SK-N-SH (cell line): ENCODE measurements around the gene OR6C4. TPM values are rescaled to one million over a fixed set of nuclear protein-coding genes. Genes with fewer than 3 reads are reported as not detected.

ENCODE experiments used
- CTCF ChIA-PET: fragments of 300-600, 350-600 bp; formaldehyde crosslinking; extraction: SDS; loops from one replicate; lab custom pipeline; 2021; lab: Yijun Ruan, JAX
- POLR2A ChIA-PET: fragments of 350-600 bp; sonication (Branson Sonifier 250); formaldehyde crosslinking; extraction: SDS; loops from one replicate; lab custom pipeline; 2020; ENCODE audit warnings: antibody characterized with exemption, inconsistent platforms; lab: Yijun Ruan, JAX
- DNase-seq: peaks from one replicate; pipeline ENCODE4 v3.0.0; 2012
- H2AFZ ChIP-seq: fragments of 200-600 bp; sonication (generic); 2 replicates; pipeline ENCODE4 v1.8.1; 2016; ENCODE audit warnings: antibody characterized with exemption, mild to moderate bottlenecking, low read depth
- H3F3A ChIP-seq: fragments of 200-600 bp; sonication (generic); replicated peaks from 2 replicates; pipeline ENCODE3; 2016; ENCODE audit warnings: antibody characterized with exemption, mild to moderate bottlenecking; ENCODE audit not compliant: insufficient read depth
- H3K27ac ChIP-seq, 2 experiments: fragments of 200-500 bp in 1 of 2; fragments of 200-600 bp in 1 of 2; sonication (Bioruptor generic) in 1 of 2; sonication (generic), shearing (Covaris generic) in 1 of 2; 2 replicates each; pipeline versions ENCODE4 v1.5.1 to v1.6.1; 2014 to 2016; ENCODE audit warnings: low read depth in 2 of 2, inconsistent platforms in 1 of 2, low read length in 1 of 2, mild to moderate bottlenecking in 1 of 2, mixed read lengths in 1 of 2
- H3K27me3 ChIP-seq: fragments of 200-600 bp; sonication (generic), shearing (Covaris generic); 2 replicates; pipeline ENCODE4 v1.6.1; 2016; ENCODE audit warnings: mixed run types; ENCODE audit not compliant: insufficient read depth
- H3K36me3 ChIP-seq, 2 experiments: fragments of 200-500 bp in 1 of 2; fragments of 200-600 bp in 1 of 2; sonication (Bioruptor generic) in 1 of 2; sonication (generic) in 1 of 2; replicated peaks in 1 of 2; 2 replicates each; pipeline versions ENCODE3 to v1.5.1; 2014 to 2016; ENCODE audit warnings: low read length in 1 of 2, mild to moderate bottlenecking in 1 of 2; ENCODE audit not compliant: insufficient read depth in 2 of 2, control insufficient read depth in 1 of 2
- H3K4me1 ChIP-seq, 2 experiments: fragments of 200-500 bp in 1 of 2; fragments of 200-600 bp in 1 of 2; sonication (Bioruptor generic) in 1 of 2; sonication (generic), shearing (Covaris generic) in 1 of 2; 2 replicates each; pipeline versions ENCODE4 v1.5.1 to v1.6.1; 2014 to 2016; ENCODE audit warnings: low read depth in 1 of 2, low read length in 1 of 2, mixed run types in 1 of 2; ENCODE audit not compliant: insufficient read depth in 2 of 2, control insufficient read depth in 1 of 2
- H3K4me2 ChIP-seq: fragments of 200-600 bp; sonication (generic), shearing (Covaris generic); 2 replicates; pipeline ENCODE4 v1.6.1; 2017; ENCODE audit warnings: mixed run types
- H3K4me3 ChIP-seq, 2 experiments: fragments of 200-500 bp in 1 of 2; fragments of 200-600 bp in 1 of 2; sonication (Bioruptor generic) in 1 of 2; sonication (generic), shearing (Covaris generic) in 1 of 2; 2 replicates each; pipeline versions ENCODE4 v1.5.1 to v1.8.1; 2014 to 2016; ENCODE audit warnings: low read depth in 2 of 2, inconsistent platforms in 1 of 2, low read length in 1 of 2, mild to moderate bottlenecking in 1 of 2, mixed read lengths in 1 of 2, moderate library complexity in 1 of 2
- H3K79me2 ChIP-seq: fragments of 200-600 bp; sonication (generic); 2 replicates; pipeline ENCODE4 v1.8.1; 2017; ENCODE audit warnings: mild to moderate bottlenecking; ENCODE audit not compliant: insufficient read depth
- H3K9ac ChIP-seq: fragments of 200-600 bp; sonication (generic); 2 replicates; pipeline ENCODE4 v1.6.1; 2017; ENCODE audit warnings: mixed run types
- H3K9me2 ChIP-seq: fragments of 200-600 bp; sonication (generic); 2 replicates; pipeline ENCODE4 v1.6.1; 2017; ENCODE audit warnings: mixed run types
- H3K9me3 ChIP-seq: fragments of 200-600 bp; sonication (generic); 2 replicates; pipeline ENCODE4 v1.6.1; 2017; ENCODE audit warnings: mixed run types, mild to moderate bottlenecking, moderate library complexity
- H4K20me1 ChIP-seq: fragments of 200-600 bp; sonication (generic); 2 replicates; pipeline ENCODE4 v1.6.1; 2017; ENCODE audit warnings: mild to moderate bottlenecking, mixed run types; ENCODE audit not compliant: insufficient read depth
- EP300 ChIP-seq, 2 experiments: IDR thresholded peaks; 2 replicates each; pipeline versions ENCODE4 v1.4.0 to v1.6.1; 2012; ENCODE audit warnings: borderline replicate concordance in 1 of 2, low read depth in 1 of 2, low read length in 1 of 2
- EZH2phosphoT487 ChIP-seq: fragments of 200-600 bp; sonication (generic); IDR thresholded peaks from 2 replicates; pipeline ENCODE4 v1.6.1; 2017; ENCODE audit warnings: low read depth, mixed run types, mild to moderate bottlenecking, antibody characterized with exemption, moderate library complexity, borderline replicate concordance
- FOSL2 ChIP-seq: IDR thresholded peaks from 2 replicates; pipeline ENCODE4 v1.4.0; 2012; ENCODE audit warnings: low read depth, mild to moderate bottlenecking, moderate library complexity, borderline replicate concordance
- GABPA ChIP-seq: IDR thresholded peaks from 2 replicates; pipeline ENCODE4 v1.4.0; 2012; ENCODE audit warnings: low read depth, mild to moderate bottlenecking
- NRF1 ChIP-seq: IDR thresholded peaks from 2 replicates; pipeline ENCODE4 v1.6.1; 2012; ENCODE audit warnings: low read depth, mild to moderate bottlenecking, low read length
- POLR2AphosphoS5 ChIP-seq: IDR thresholded peaks from 2 replicates; pipeline ENCODE4 v1.6.1; 2012; ENCODE audit warnings: low read depth, low read length
- RAD21 ChIP-seq: IDR thresholded peaks from 2 replicates; pipeline ENCODE4 v1.6.1; 2012; ENCODE audit warnings: mild to moderate bottlenecking, low read length
- RCOR1 ChIP-seq: fragments of 150-350 bp; IDR thresholded peaks from 2 replicates; pipeline ENCODE4 v1.6.1; 2017; ENCODE audit warnings: antibody characterized with exemption, low read length
- RFX5 ChIP-seq: IDR thresholded peaks from 2 replicates; pipeline ENCODE4 v1.6.1; 2012; ENCODE audit warnings: mild to moderate bottlenecking, improper control_type of control experiment, low read length
- RXRA ChIP-seq: IDR thresholded peaks from 2 replicates; pipeline ENCODE4 v1.4.0; 2012; ENCODE audit warnings: low read depth, mild to moderate bottlenecking, borderline replicate concordance
- SIN3A ChIP-seq: IDR thresholded peaks from 2 replicates; pipeline ENCODE4 v1.6.1; 2012; ENCODE audit warnings: low read depth, mild to moderate bottlenecking, low read length, moderate library complexity, borderline replicate concordance
- SMC3 ChIP-seq: IDR thresholded peaks from 2 replicates; pipeline ENCODE4 v1.6.1; 2012; ENCODE audit warnings: low read depth, low read length, improper control_type of control experiment
- TAF1 ChIP-seq: IDR thresholded peaks from 2 replicates; pipeline ENCODE4 v1.6.1; 2012; ENCODE audit warnings: low read depth, mild to moderate bottlenecking, low read length, moderate library complexity, borderline replicate concordance
- YY1 ChIP-seq: IDR thresholded peaks from 2 replicates; pipeline ENCODE4 v1.4.0; 2012; ENCODE audit warnings: low read depth, mild to moderate bottlenecking
- WGBS: methylation state at CpG from one replicate; pipeline ENCODE4 v1.1.6; 2017; ENCODE audit warnings: low lambda C conversion rate; 5-methylcytosine and 5-hydroxymethylcytosine counted together
- polyA plus RNA-seq, 3 experiments: library from polyadenylated mRNA; depleted of rRNA; stranded (reverse); fragments of >200 nt; gene quantifications; 2 replicates each; pipeline ENCODE4 v1.2.3, GENCODE V29; 2012
- TF ChIP-seq, protein P1 (sequence below): IDR thresholded peaks from 2 replicates; pipeline ENCODE4 v1.4.0; 2012; ENCODE audit warnings: low read depth
- TF ChIP-seq, protein P2 (sequence below): fragments of 150-350 bp; IDR thresholded peaks from 2 replicates; pipeline ENCODE4 v1.6.1; 2017; ENCODE audit warnings: antibody characterized with exemption, low read length, low read depth, borderline replicate concordance
- TF ChIP-seq, protein P3 (sequence below): IDR thresholded peaks from 2 replicates; pipeline ENCODE4; 2012
- TF ChIP-seq, protein P4 (sequence below): fragments of 200-600 bp; sonication (generic); IDR thresholded peaks from 2 replicates; pipeline ENCODE4 v1.6.1; 2017; ENCODE audit warnings: antibody characterized with exemption, mild to moderate bottlenecking, moderate library complexity
- TF ChIP-seq, protein P5 (sequence below): IDR thresholded peaks from 2 replicates; pipeline ENCODE4 v1.4.0; 2012; ENCODE audit warnings: low read depth, borderline replicate concordance

OR6C4 gene
- polyA plus RNA-seq, 1 of the 3 experiments (the other 2 are of a cell fraction): not detected

DNA sequence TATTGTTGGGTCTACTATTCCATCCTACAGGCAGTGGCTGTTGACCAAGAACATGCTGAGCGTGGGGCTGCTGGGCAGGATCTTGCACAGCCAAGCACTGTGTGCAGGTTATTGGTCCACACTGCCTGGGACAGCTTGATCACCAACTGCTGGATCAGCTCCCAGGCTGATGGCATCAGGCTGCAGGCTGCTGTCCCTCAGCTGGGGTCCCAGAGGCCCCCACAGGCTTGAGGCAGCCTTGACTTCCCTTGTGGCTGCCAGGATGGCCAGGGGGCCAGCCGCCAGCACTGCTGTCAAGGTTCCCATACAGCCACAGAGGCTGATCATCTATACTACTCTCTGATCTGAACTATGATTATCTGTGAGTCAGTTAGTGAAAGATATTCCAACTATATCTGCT is 32.7 kb downstream of the OR6C4 start:
- Histone ChIP-seq H3K9me2 (no peaks in the 10 kb centered on the region), H4K20me1 (no peaks in the 10 kb centered on the region), H3K27me3 (no peaks in the 10 kb centered on the region), H2AFZ (no peak overlapping the region), H3K4me1 (no peaks in the 10 kb centered on the region), H3K9ac (no peak overlapping the region), H3K9me3 (no peaks in the 10 kb centered on the region), H3K4me2 (no peak overlapping the region), H3K27ac (no peak overlapping the region), H3K4me3 (no peak overlapping the region), H3K79me2 (no peaks in the 10 kb centered on the region), H3K36me3 (no peaks in the 10 kb centered on the region), H3F3A (no peaks in the 10 kb centered on the region)
- ChIA-PET CTCF (no interaction called here), POLR2A (no interaction called here)
- DNase-seq: no peak
- WGBS: 5% methylated on average over 2 of the region's 2 CpGs
- TF ChIP-seq NRF1 (no peak), RCOR1 (no peak), RFX5 (no peak), RXRA (no peak), TAF1 (no peak), POLR2AphosphoS5 (no peak), SMC3 (no peak)
- TF ChIP-seq, protein P1, sequence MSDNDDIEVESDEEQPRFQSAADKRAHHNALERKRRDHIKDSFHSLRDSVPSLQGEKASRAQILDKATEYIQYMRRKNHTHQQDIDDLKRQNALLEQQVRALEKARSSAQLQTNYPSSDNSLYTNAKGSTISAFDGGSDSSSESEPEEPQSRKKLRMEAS: no peak
- TF ChIP-seq, protein P2, sequence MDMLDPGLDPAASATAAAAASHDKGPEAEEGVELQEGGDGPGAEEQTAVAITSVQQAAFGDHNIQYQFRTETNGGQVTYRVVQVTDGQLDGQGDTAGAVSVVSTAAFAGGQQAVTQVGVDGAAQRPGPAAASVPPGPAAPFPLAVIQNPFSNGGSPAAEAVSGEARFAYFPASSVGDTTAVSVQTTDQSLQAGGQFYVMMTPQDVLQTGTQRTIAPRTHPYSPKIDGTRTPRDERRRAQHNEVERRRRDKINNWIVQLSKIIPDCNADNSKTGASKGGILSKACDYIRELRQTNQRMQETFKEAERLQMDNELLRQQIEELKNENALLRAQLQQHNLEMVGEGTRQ: no peak
- TF ChIP-seq, protein P3, sequence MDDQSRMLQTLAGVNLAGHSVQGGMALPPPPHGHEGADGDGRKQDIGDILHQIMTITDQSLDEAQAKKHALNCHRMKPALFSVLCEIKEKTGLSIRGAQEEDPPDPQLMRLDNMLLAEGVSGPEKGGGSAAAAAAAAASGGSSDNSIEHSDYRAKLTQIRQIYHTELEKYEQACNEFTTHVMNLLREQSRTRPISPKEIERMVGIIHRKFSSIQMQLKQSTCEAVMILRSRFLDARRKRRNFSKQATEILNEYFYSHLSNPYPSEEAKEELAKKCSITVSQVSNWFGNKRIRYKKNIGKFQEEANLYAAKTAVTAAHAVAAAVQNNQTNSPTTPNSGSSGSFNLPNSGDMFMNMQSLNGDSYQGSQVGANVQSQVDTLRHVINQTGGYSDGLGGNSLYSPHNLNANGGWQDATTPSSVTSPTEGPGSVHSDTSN: no peak
- TF ChIP-seq, protein P4, sequence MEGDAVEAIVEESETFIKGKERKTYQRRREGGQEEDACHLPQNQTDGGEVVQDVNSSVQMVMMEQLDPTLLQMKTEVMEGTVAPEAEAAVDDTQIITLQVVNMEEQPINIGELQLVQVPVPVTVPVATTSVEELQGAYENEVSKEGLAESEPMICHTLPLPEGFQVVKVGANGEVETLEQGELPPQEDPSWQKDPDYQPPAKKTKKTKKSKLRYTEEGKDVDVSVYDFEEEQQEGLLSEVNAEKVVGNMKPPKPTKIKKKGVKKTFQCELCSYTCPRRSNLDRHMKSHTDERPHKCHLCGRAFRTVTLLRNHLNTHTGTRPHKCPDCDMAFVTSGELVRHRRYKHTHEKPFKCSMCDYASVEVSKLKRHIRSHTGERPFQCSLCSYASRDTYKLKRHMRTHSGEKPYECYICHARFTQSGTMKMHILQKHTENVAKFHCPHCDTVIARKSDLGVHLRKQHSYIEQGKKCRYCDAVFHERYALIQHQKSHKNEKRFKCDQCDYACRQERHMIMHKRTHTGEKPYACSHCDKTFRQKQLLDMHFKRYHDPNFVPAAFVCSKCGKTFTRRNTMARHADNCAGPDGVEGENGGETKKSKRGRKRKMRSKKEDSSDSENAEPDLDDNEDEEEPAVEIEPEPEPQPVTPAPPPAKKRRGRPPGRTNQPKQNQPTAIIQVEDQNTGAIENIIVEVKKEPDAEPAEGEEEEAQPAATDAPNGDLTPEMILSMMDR: no peak

GRCh38 chr12:55585817-55586216 is 36.4 kb downstream of the OR6C4 start:
- Histone ChIP-seq H3K4me1 (no peaks in the 10 kb centered on the region), H3K4me3 (no peak overlapping the region), H2AFZ (no peak overlapping the region), H3K9ac (no peak overlapping the region), H3K9me2 (no peaks in the 10 kb centered on the region), H3K27ac (no peak overlapping the region), H3K79me2 (no peaks in the 10 kb centered on the region), H4K20me1 (no peaks in the 10 kb centered on the region), H3K9me3 (no peaks in the 10 kb centered on the region), H3K36me3 (no peaks in the 10 kb centered on the region), H3F3A (no peaks in the 10 kb centered on the region), H3K27me3 (no peaks in the 10 kb centered on the region), H3K4me2 (no peak overlapping the region)
- CTCF ChIA-PET: no interaction called here
- WGBS: 0% methylated on average over 2 of the region's 2 CpGs
- no peak for DNase-seq
- POLR2A ChIA-PET: no interaction called here
- no peak for TF ChIP-seq GABPA
- no peak for TF ChIP-seq EZH2phosphoT487
- TF ChIP-seq SIN3A: no peak
- no peak for TF ChIP-seq YY1
- TF ChIP-seq, protein P3: no peak
- TF ChIP-seq RAD21: no peak
- TF ChIP-seq FOSL2: no peak
- TF ChIP-seq NRF1: no peak
- no peak for TF ChIP-seq EP300 (IDR thresholded peaks at IDR 0.05; ENCODE audit: borderline replicate concordance in 1 of 2, low read depth in 1 of 2, low read length in 1 of 2)
- TF ChIP-seq, protein P5, sequence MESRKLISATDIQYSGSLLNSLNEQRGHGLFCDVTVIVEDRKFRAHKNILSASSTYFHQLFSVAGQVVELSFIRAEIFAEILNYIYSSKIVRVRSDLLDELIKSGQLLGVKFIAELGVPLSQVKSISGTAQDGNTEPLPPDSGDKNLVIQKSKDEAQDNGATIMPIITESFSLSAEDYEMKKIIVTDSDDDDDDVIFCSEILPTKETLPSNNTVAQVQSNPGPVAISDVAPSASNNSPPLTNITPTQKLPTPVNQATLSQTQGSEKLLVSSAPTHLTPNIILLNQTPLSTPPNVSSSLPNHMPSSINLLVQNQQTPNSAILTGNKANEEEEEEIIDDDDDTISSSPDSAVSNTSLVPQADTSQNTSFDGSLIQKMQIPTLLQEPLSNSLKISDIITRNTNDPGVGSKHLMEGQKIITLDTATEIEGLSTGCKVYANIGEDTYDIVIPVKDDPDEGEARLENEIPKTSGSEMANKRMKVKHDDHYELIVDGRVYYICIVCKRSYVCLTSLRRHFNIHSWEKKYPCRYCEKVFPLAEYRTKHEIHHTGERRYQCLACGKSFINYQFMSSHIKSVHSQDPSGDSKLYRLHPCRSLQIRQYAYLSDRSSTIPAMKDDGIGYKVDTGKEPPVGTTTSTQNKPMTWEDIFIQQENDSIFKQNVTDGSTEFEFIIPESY: no peak
- no peak for TF ChIP-seq RFX5
- TF ChIP-seq TAF1: no peak
